HG02970 (cell line): ENCODE results near the gene RPA3.
A peak's percentile ranks its signal among the peaks of the same experiment; 100 is the strongest.
"Not testable (repeated sequence)": the region's sequence is repeated elsewhere in the genome, so short reads cannot be mapped to it uniquely, and the experiment has no call there.

Experiments used
- ATAC-seq: cut with Tn5 transposase; IDR thresholded peaks from one replicate; pipeline ENCODE4 v1.9.1; 2021; ENCODE audit warnings: mild to moderate bottlenecking, moderate library complexity, moderate number of reproducible peaks; ENCODE audit not compliant: unreplicated experiment, low FRiP score

Gene RPA3

GRCh38 chr7:7662527-7662926, 55.9 kb downstream of the RPA3 start:
- ATAC-seq = no peak

- ATAC-seq = not testable (repeated sequence)
These were observed 61.9 kb downstream of the RPA3 start for GRCh38 chr7:7656459-7656858.

DNA sequence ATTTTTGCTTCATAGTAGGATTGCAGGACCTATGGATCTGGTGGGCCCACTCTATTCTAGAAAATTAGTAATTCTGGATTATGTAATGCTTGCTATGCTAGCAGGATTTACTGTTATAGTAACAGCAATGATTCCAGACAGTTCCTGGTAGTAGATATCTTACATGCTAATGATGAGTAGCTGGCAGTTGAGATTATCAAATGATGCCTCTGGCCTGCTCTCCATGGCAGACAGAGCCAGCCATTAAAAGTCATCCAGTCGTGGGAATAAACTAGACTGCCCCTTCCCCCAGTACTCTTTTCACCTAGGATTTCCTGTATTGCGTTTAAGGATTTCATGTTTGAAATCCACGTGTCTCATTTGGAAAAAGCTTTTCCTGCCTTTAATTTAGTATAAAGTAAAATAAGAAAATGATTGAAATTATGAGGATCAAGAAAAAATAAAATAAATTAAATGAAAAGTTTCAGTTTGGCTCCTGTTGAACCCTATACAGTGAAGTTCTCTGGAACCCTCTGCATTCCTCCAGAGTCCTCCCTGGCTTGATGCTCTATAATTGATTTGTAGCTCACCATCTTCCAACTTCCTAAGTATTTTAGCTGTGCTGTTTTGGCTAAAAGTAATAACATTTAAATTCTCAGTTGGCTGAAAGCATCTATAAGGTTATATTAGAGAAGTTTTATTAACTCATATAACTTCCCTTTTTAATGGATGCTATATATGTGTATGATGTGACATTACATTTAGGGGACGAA, 63.3 kb downstream of the RPA3 start:
- no peak for ATAC-seq

GRCh38 chr7:7653593-7654187, 64.7 kb downstream of the RPA3 start:
- ATAC-seq = no peak

DNA sequence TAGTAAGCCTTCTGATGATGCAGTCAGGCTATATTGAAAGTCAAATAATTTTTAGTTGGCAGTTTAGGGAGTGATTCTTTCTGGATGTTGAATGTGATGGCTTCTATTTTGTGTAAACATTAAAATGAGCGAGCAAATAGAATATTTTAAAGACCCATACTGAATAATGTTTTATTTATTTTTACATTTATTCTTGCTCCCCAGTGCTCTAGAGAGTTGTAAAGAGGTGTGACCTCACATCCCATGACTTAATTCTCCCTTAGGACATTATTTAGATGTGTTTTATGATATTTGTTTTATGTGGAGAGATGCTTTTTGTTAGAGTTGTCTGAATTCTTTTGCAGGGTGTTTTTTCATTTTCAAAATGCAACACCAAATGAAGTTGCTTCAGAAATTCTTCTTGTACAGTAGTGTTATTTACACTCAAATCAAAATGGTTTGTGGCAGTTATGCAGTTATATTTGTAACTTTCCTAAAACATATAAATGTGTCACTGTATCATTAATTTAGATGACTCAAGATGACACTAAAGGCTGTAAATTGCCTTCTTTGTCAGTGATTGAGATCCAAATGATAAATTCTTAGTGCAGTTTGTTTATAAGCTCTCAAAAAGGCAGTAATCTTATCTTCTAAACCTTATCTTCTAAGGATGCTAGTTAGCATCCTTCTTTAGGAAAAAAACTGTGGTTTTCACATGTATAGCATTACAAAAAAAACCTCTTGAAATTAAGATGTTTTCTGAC, 65.4 kb downstream of the RPA3 start:
- no peak for ATAC-seq

GRCh38 chr7:7651479-7651878, 66.9 kb downstream of the RPA3 start:
- no peak for ATAC-seq

GRCh38 chr7:7650682-7651206, 67.7 kb downstream of the RPA3 start:
- ATAC-seq = no peak

DNA sequence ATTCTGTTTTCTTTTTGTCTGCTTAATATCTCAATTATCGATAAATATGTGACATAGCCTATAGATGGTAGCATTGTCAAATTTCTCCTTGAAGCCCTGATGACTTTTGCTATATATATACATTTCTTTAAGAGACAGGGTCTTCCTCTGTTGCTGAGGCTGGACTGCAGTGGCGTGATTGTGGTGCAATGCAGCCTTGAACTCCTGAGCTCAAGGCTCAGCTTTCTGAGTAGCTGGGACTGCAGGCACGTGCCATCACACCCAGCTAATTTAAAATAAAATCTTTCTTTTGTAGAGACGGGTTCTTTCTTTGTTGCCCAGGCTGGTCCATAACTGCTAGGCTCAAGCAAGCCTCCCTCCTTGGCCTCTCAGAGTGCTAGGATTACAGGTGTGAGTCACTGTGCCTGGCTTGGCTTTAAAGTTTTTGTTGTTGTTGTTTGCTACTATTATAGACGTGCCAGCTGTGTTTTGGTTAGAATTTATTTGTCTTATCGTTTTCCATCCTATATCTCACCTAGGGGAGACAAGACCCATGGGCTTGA, 70.8 kb downstream of the RPA3 start:
- no peak for ATAC-seq

- no peak for ATAC-seq
These were observed 76.3 kb downstream of the RPA3 start for GRCh38 chr7:7642081-7642480.

DNA sequence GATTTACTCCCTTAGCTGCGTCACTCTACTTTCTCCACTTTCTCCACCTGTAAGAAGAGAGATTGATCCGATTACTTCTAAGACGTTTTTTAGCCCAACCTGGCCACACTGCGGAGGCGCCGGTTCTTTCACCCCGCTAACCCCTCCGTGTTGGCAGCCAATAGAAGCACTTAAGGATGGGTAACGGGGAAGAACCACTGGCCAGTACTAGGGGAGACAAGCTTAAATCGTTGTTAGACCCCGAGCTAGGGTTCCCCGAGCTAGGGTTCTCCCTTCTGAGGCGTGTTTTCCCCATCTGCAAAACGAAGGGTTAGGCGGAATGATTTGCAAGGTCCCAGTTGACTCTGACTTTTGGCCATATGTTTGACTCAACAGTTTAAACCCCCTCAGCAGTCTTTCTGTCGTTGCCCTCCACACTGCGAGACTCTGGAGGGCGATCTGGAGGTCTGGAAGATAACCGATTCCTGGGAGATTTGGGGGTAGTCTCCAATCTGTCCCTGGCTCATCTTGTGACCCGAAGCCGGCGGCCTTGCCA, 77.2 kb downstream of the RPA3 start:
- ATAC-seq = peak; percentile 10

DNA sequence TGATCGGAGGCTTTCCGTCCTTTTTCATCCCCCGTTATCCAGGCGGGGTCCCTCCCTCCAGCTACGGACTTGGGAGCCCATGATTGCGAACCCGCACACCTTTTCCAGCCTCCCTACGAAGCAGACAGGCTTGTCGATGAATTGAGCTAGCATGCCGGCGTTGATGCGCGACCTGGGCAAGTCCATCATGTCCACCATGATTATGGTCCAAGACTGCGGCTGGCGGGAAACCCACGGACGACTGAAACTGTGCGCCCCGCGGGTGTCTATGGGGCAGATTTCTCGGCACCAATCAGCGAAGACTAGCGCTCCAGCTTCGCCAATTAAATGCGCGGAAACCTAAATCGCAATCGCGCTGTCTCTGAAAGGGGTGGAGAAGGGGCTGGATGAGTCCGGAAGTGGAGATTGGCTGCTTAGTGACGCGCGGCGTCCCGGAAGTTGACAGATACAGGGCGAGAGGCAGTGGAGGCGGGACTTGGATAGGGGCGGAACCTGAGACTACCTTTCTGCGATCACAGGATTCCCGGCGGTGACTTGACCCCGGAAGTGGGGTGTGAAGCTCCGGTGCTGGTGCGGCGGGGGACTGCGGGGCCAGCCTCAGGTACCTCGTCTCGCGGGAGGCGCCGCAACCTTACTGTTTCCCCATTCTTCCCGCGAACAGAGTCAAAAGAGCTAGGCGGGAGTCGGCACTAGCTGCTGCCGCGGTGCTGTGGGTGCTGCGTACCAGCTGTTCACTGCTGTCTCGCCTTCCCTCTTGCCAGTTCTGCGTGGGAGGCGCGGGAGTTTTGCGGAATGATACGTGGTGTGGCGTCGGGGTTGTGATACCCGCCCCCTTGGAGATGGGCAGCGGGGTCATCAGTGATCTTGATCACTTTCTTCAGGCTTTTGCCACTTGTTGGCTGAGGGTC, 77.9 kb downstream of the RPA3 start, which contains the start of gene UMAD1:
Gene UMAD1 (plus strand): TSS at position 532 of the 908 bp plus-strand sequence. CDS start 32,620 bp downstream, outside the sequence.
- ATAC-seq = peak; percentile 98

DNA sequence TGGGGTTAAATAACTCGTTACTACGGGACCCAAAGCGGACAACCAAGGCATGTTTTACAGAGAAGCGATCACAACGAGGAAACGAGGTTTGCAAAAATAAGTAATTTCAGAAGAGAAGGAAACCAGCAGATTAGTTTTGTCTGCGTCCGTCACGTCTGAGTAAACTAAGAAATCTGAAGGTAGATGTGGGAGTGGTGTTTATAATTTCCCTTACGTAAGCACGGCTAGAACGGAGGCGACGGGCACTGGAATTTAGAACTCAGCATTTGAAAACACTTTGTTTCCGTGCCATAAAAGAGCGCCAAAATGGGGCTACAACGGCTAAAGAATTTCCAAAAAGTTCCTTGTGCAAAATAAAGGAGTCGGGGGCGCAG, 78.6 kb downstream of the RPA3 start:
- no peak for ATAC-seq

DNA sequence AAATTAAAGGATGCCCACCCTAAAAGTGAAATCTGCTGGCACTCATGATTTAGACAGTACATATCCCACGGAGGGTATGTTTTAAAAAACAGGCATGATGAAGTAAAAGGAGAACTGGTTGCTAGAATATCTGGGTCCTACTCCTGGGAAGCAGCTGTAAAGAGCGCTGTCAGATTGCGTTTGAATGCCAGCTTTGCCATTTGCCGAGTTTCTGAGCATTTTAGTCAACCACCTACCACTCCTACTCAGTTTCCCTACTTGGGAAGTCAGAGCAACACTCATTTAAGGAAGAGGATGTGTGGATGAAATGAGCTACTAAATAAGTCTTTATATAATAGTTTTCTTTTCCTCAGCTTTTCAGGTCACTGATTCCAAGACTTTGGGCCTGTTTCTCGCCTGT, 79.0 kb downstream of the RPA3 start:
- no peak for ATAC-seq

GRCh38 chr7:7630626-7631329, 87.6 kb downstream of the RPA3 start:
- ATAC-seq = no peak

- ATAC-seq = no peak
These were observed 89.9 kb downstream of the RPA3 start for GRCh38 chr7:7628476-7628875.

DNA sequence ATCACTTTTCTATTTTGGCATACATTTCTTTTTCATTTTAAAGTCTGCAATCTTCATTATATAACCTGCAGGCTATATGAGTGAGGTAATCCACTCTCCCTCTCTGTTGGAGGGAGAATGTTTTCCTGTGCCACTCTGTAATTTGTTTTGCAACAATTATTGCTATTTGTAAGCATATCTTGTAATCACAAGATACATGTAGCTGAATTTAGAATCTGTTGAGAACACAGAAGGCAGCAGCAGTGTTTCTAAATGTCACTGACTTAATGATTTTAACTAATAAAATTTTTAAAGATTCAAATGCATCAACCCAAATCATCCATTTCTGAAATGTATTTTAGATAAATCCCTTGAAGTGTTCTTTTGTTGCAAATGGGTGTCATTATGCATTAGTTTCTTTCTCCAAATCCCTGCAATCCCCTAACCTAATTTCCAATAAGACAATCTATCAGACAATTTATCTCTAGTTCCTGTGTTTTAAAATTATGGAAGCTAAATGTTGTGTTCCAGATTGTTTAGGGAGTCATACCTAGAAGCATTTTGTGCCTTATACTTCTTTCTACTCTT, 97.7 kb downstream of the RPA3 start:
- ATAC-seq = no peak

DNA sequence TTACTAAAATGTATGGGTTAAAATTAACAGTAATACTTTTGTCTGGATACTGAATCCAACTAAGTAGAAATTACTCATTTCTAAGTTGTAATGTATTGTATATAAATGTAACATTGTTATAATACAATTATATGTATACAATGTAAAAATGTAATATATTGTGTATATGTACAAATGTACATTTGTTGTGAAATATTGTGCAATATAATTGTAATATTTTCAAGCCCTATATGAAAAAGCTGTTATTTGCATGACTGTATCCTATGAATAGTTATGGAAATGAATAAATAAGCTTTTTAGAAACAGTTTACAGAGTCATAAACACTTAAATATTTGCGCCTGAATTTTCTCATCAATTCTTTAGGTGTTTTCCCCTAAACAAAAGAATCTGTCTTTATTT, 98.2 kb downstream of the RPA3 start:
- no peak for ATAC-seq

GRCh38 chr7:7618410-7618809, 100.0 kb downstream of the RPA3 start:
- no peak for ATAC-seq

DNA sequence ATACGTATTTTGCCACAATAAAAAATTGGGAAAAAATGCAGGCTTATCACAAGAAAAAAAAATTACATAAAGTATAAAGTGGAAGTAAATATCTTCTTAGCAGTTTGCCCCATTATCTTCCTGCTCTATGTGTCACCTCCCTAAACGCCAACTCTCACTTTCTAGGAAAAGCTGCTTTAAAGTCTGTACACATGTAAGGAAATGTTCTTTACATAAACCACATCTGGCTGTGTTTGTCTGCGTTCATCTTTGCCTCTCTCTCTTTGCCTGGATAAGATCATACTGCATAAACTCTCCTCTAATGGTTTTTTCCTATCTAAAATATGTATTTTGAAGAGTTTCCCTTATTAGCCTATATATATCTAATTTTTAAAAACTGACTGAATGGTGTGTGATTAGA, 100.9 kb downstream of the RPA3 start:
- no peak for ATAC-seq
